B cell (primary cell): ENCODE data around the gene LCT. TPM values are rescaled to one million over a fixed set of nuclear protein-coding genes. Genes with fewer than 3 reads are reported as not detected.

Experiments used
- ATAC-seq: fragments of 200-7000 bp; cut with Tn5 transposase; one replicate; pipeline ENCODE4 v1.10.0; 2021; ENCODE audit warnings: low read depth, mild to moderate bottlenecking, moderate number of reproducible peaks, moderate library complexity
- CTCF ChIA-PET: fragments of 350-600 bp; sonication (Branson Sonifier 250); formaldehyde crosslinking; loops from one replicate; lab custom pipeline; 2021; ENCODE audit warnings: antibody characterized with exemption, inconsistent platforms; lab: Charles Lee
- POLR2A ChIA-PET: fragments of 350-600 bp; sonication (Branson Sonifier 250); formaldehyde crosslinking; loops from one replicate; lab custom pipeline; 2021; ENCODE audit warnings: antibody characterized with exemption; lab: Charles Lee
- DNase-seq: peaks from one replicate; pipeline ENCODE4 v3.0.0; 2013
- H2AFZ ChIP-seq: 2 replicates; pipeline ENCODE4 v1.6.1; 2012; ENCODE audit warnings: mild to moderate bottlenecking, low read depth, low read length; ENCODE audit not compliant: insufficient read depth, poor library complexity, severe bottlenecking
- H3K27ac ChIP-seq, 2 donors: 1 replicate in 1 of 2; 2 replicates in 1 of 2; pipeline ENCODE4 v1.5.1; 2012 to 2013; ENCODE audit warnings: low read length in 2 of 2, mild to moderate bottlenecking in 2 of 2, moderate library complexity in 1 of 2
- H3K27me3 ChIP-seq, 4 experiments: fragments of 200-600 bp in 1 of 4; sonication (generic) in 1 of 4; replicated peaks in 1 of 4; 1 replicate in 2 of 4; 2 replicates in 2 of 4; pipeline versions ENCODE4 v1.6.1 to v1.7.0; 2013 to 2016; ENCODE audit warnings: low read length in 3 of 4, mild to moderate bottlenecking in 2 of 4, mixed read lengths in 1 of 4, moderate library complexity in 1 of 4; ENCODE audit not compliant: insufficient read depth in 4 of 4, control insufficient read depth in 3 of 4; ENCODE audit errors: control extremely low read depth in 1 of 4
- H3K36me3 ChIP-seq, 2 experiments: replicated peaks in 1 of 2; 1 replicate in 1 of 2; 2 replicates in 1 of 2; pipeline versions ENCODE4 v1.6.1 to v1.7.1; 2013; ENCODE audit warnings: low read length in 1 of 2; ENCODE audit not compliant: insufficient read depth in 2 of 2, control insufficient read depth in 1 of 2; ENCODE audit errors: control extremely low read depth in 1 of 2, extremely low read depth in 1 of 2
- H3K4me1 ChIP-seq, 2 donors: fragments of 200-600 bp in 1 of 2; sonication (generic) in 1 of 2; 1 replicate in 1 of 2; 2 replicates in 1 of 2; pipeline versions ENCODE4 v1.5.1 to v1.6.1; 2013 to 2017; ENCODE audit warnings: low read length in 2 of 2; ENCODE audit not compliant: control insufficient read depth in 2 of 2, insufficient read depth in 2 of 2
- H3K4me2 ChIP-seq: replicated peaks from 2 replicates; pipeline ENCODE3; 2012; ENCODE audit warnings: mild to moderate bottlenecking, low read depth, low read length; ENCODE audit not compliant: poor library complexity, severe bottlenecking
- H3K4me3 ChIP-seq, 5 experiments: fragments of 200-600 bp in 1 of 5; sonication (generic) in 1 of 5; 1 replicate in 3 of 5; 2 replicates in 2 of 5; pipeline versions ENCODE4 v1.5.1 to v1.7.0; 2011 to 2016; ENCODE audit warnings: low read length in 4 of 5, mild to moderate bottlenecking in 4 of 5, low read depth in 2 of 5, control low read depth in 1 of 5, moderate library complexity in 1 of 5; ENCODE audit not compliant: insufficient read depth in 1 of 5; ENCODE audit errors: control extremely low read depth in 1 of 5, extremely low read depth in 1 of 5
- H3K79me2 ChIP-seq: fragments of 200-600 bp; sonication (generic); one replicate; pipeline ENCODE4 v1.6.0; 2016; ENCODE audit warnings: low read length; ENCODE audit not compliant: control insufficient read depth, insufficient read depth
- H3K9ac ChIP-seq: fragments of 200-600 bp; sonication (generic); 2 replicates; pipeline ENCODE4 v1.6.1; 2017; ENCODE audit warnings: mild to moderate bottlenecking, low read length, moderate library complexity
- H3K9me3 ChIP-seq, 3 donors: one replicate each; pipeline versions ENCODE4 v1.6.1 to v1.7.1; 2013; ENCODE audit warnings: low read length in 2 of 3; ENCODE audit not compliant: control insufficient read depth in 2 of 3, insufficient read depth in 1 of 3; ENCODE audit errors: control extremely low read depth in 1 of 3
- H4K20me1 ChIP-seq: 2 replicates; pipeline ENCODE4 v1.6.0; 2012; ENCODE audit warnings: mild to moderate bottlenecking, low read length; ENCODE audit not compliant: insufficient read depth, control insufficient read depth, poor library complexity, severe bottlenecking
- H3K27ac Mint-ChIP-seq: one replicate; pipeline ENCODE4 v1.8.0; 2021; ENCODE audit warnings: mixed read lengths
- H3K27me3 Mint-ChIP-seq: one replicate; pipeline ENCODE4 v1.8.0; 2021; ENCODE audit warnings: mixed read lengths
- H3K4me1 Mint-ChIP-seq: one replicate; pipeline ENCODE4 v1.8.0; 2021; ENCODE audit warnings: mixed read lengths
- H3K4me3 Mint-ChIP-seq: one replicate; pipeline ENCODE4 v1.8.0; 2021; ENCODE audit warnings: mixed read lengths
- H3K9me3 Mint-ChIP-seq: one replicate; pipeline ENCODE4 v1.8.0; 2022; ENCODE audit warnings: mixed read lengths; ENCODE audit not compliant: insufficient read depth
- CTCF ChIP-seq: fragments of 200-600 bp; IDR thresholded peaks from one replicate; pipeline ENCODE4 v1.8.0; 2022; ENCODE audit warnings: antibody characterized with exemption, mild to moderate bottlenecking
- EZH2 ChIP-seq: IDR thresholded peaks from 2 replicates; pipeline ENCODE4 v1.6.1; 2012; ENCODE audit warnings: borderline replicate concordance, low read depth, mild to moderate bottlenecking, moderate library complexity, low read length; ENCODE audit not compliant: insufficient read depth, poor library complexity, severe bottlenecking
- WGBS: methylation state at CpG from one replicate; pipeline ENCODE4 v1.1.5; 2013; ENCODE audit warnings: missing lambda C conversion rate; ENCODE audit not compliant: insufficient coverage; 5-methylcytosine and 5-hydroxymethylcytosine counted together
- intact Hi-C: fragments of 100-400 bp; cut with micrococcal nuclease; formaldehyde crosslinking; loops from one replicate; pipeline ENCODE4 v1.10.0; 2022
- polyA plus RNA-seq: library from polyadenylated mRNA; depleted of rRNA; stranded (reverse); fragments of >200 nt; gene quantifications from 2 replicates; pipeline ENCODE4 v1.2.3, GENCODE V29; 2012
- total RNA-seq, 2 donors: library from RNA; stranded (reverse); fragments of 120-200 nt in 1 of 2; gene quantifications; 1 replicate in 1 of 2; 2 replicates in 1 of 2; pipeline versions ENCODE4 v1.2.3 to v1.2.4, GENCODE V29; 2013 to 2022

Gene LCT
- total and polyA plus RNA-seq, 2 donors (not counting 1 experiment from before 2014, with no cell fraction given) = 0.03 to 0.07 TPM

GRCh38 chr2:135818937-135819610, 17.9 kb downstream of the LCT start:
- no peak overlapping the region for H3K27ac ChIP-seq
- H3K9me3 ChIP-seq = peaks cover 0 to 20% (median 10%) of the 10 kb centered on the region in 3 donors
- no peaks in the 10 kb centered on the region for H3K27me3 ChIP-seq
- no peaks in the 10 kb centered on the region for H3K36me3 ChIP-seq
- TF ChIP-seq EZH2 = no peak
- no peak for TF ChIP-seq CTCF
- intact Hi-C loops = no loop called here
- Mint-ChIP-seq H3K27ac (no peak overlapping the region), H3K4me1 (peaks cover 6% of the 10 kb centered on the region), H3K9me3 (peaks cover 12% of the 10 kb centered on the region), H3K4me3 (no peak overlapping the region), H3K27me3 (peaks cover 7% of the 10 kb centered on the region)
- DNase-seq (no peak), ATAC-seq (no peak)
- ChIA-PET POLR2A (no interaction called here), CTCF (no interaction called here)
- WGBS = 80% methylated on average over 5 of the region's 8 CpGs
- no peak overlapping the region for H3K9ac ChIP-seq
- no peak overlapping the region for H3K4me2 ChIP-seq
- no peak overlapping the region for H3K4me3 ChIP-seq
- H4K20me1 ChIP-seq = no peaks in the 10 kb centered on the region
- H3K79me2 ChIP-seq = no peaks in the 10 kb centered on the region
- H2AFZ ChIP-seq = no peak overlapping the region
- peaks cover 0 to 7% of the 10 kb centered on the region in 2 donors for H3K4me1 ChIP-seq

- H3K4me3 ChIP-seq = no peak overlapping the region
- DNase-seq (no peak), ATAC-seq (no peak)
- H2AFZ ChIP-seq = no peak overlapping the region
- H3K9me3 Mint-ChIP-seq = peaks cover 7% of the 10 kb centered on the region
- peaks cover 7% of the 10 kb centered on the region for H3K27me3 Mint-ChIP-seq
- H4K20me1 ChIP-seq = no peaks in the 10 kb centered on the region
- TF ChIP-seq CTCF (no peak), EZH2 (no peak)
- CTCF ChIA-PET = no interaction called here
- H3K79me2 ChIP-seq = no peaks in the 10 kb centered on the region
- 72% methylated on average over 4 of the region's 4 CpGs for WGBS
- no peaks in the 10 kb centered on the region for H3K27me3 ChIP-seq
- no peak overlapping the region for H3K4me3 Mint-ChIP-seq
- peaks cover 0 to 7% of the 10 kb centered on the region in 2 donors for H3K4me1 ChIP-seq
- intact Hi-C loops = no loop called here
- H3K9me3 ChIP-seq = peaks cover 0 to 12% (median 5%) of the 10 kb centered on the region in 3 donors
- no peaks in the 10 kb centered on the region for H3K36me3 ChIP-seq
- no peak overlapping the region for H3K9ac ChIP-seq
- no peak overlapping the region for H3K27ac Mint-ChIP-seq
- H3K27ac ChIP-seq = no peak overlapping the region
- POLR2A ChIA-PET = no interaction called here
- peaks cover 6% of the 10 kb centered on the region for H3K4me1 Mint-ChIP-seq
- no peak overlapping the region for H3K4me2 ChIP-seq
These were observed 19.0 kb downstream of the LCT start for GRCh38 chr2:135817951-135818350.
